ENCODE measurements around the gene NAA25.
"Not testable (repeated sequence)": the region's sequence is repeated elsewhere in the genome, so short reads cannot be mapped to it uniquely, and the experiment has no call there.

NAA25 gene

DNA sequence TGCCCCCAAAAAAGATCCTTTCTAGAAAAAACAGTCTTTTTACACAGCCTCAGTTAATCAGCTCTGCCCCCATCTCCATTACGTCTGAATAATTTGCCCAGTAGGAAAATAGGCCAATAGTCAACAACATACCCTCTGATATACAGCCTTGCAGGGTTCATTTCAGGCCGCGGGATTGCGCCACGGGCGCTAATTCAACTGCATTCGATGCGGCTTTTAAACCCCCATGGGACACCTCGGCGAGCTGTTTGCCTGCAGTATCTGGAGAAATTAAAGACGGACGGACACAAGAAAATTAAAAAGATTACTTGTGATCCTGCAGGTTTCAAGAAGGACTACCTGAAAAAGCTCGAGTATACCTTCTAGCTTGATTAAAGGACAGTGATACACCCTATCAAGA, 59.2 kb downstream of the NAA25 start:
- no peak for DNase-seq

DNA sequence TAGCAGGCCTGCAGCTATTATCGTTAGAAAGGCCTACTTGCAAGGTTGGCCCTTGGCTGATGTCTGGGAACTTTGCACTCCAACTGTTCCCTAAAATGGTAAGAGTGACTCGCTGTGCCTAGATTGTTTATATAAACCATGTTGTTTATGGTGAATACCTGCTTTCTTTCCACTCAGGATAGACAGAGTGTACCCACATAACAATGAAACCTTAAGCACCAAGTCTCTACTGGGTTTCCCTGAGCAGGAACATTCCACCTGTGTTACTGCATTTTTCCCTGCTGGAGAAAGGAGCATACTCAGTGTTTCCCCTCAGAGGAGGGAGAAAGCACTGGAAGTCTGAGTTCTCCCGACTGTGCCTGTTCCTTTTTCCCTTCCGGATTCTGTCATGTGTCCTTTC, 62.6 kb downstream of the NAA25 start:
- no peak for DNase-seq

- not testable (repeated sequence) for DNase-seq
Measured at GRCh38 chr12:112036614-112037013, 72.0 kb downstream of the NAA25 start.

- no peak for DNase-seq
Measured at GRCh38 chr12:112035219-112035785, 73.3 kb downstream of the NAA25 start.

- DNase-seq = no peak
Measured at GRCh38 chr12:112032292-112032691, 76.3 kb downstream of the NAA25 start.

DNA sequence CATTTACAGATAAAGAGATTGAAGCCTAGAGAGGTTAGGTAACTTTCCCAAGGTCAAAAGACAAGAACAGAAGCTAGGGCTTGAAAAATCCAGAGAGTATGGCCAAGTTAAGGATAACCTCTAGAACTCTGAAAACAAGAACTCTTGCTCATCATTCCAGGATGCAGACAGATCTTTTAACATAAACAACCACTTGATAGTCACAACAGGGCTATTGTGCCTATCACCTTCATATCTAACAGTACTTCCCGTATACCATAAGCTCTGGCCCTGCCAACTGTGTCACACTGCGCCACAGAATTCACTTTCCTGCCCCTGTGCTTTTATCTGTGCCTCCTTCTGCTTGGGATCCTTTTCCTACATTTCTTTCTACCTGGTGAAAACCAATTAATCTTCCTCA, 77.1 kb downstream of the NAA25 start:
- no peak for DNase-seq

- no peak for DNase-seq
Measured at GRCh38 chr12:112029301-112029700, 79.3 kb downstream of the NAA25 start.

GRCh38 chr12:112025808-112026375, 82.7 kb downstream of the NAA25 start:
- no peak for DNase-seq

GRCh38 chr12:112023759-112024396, 84.7 kb downstream of the NAA25 start:
- peak in 1 of 2 experiments; percentile 10 for DNase-seq

GRCh38 chr12:112022241-112023016, 86.2 kb downstream of the NAA25 start:
- no peak for DNase-seq

DNA sequence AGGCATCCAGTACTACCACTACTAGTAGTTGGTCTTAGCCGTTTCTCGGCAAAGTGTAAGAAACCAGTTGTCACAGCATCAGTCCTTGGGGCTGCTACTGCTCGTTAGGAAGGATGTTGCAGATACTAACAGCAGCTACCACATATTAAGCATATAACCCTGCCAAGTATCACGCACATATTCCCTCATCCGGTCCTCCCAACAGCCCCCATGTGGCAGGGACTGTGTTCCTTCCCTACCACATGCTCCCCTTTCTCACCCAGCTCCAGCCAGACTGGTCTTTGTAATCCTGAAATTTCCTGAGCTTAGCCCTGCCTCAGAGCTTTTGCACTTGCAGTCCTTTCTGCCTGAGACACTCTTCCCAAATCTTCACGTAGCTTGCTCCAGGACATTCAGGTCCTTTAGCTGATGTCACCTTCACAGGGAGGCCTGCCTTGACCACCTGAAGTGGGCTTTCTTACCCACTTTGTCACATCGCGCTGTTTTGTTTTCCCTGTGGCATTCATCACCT, 87.6 kb downstream of the NAA25 start:
- DNase-seq = no peak

GRCh38 chr12:112018571-112019237, 89.9 kb downstream of the NAA25 start:
- no peak for DNase-seq

GRCh38 chr12:112017041-112017440, 91.5 kb downstream of the NAA25 start:
- DNase-seq = no peak

DNA sequence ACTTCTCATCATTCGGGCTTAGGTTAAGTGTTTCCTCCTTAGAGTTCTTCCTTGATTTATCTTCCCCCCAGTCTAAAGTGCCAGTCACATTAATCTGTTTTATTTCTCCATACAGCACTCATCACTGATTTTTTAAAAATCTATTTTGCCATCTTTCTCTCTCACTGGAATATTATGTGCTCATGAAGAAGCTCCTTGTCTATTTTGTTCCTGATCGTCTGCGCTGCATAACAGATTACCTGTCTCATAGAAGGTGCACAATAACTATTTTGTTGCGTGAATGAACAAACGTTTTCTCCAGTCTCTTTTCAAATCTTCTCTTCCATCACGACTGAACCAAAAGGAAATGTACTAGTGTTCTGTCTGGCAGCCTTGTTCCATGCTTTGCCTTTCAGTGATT, 92.6 kb downstream of the NAA25 start:
- DNase-seq = no peak

GRCh38 chr12:112013601-112014402, 94.8 kb downstream of the NAA25 start:
- DNase-seq = peak; percentile 50 to 87

DNA sequence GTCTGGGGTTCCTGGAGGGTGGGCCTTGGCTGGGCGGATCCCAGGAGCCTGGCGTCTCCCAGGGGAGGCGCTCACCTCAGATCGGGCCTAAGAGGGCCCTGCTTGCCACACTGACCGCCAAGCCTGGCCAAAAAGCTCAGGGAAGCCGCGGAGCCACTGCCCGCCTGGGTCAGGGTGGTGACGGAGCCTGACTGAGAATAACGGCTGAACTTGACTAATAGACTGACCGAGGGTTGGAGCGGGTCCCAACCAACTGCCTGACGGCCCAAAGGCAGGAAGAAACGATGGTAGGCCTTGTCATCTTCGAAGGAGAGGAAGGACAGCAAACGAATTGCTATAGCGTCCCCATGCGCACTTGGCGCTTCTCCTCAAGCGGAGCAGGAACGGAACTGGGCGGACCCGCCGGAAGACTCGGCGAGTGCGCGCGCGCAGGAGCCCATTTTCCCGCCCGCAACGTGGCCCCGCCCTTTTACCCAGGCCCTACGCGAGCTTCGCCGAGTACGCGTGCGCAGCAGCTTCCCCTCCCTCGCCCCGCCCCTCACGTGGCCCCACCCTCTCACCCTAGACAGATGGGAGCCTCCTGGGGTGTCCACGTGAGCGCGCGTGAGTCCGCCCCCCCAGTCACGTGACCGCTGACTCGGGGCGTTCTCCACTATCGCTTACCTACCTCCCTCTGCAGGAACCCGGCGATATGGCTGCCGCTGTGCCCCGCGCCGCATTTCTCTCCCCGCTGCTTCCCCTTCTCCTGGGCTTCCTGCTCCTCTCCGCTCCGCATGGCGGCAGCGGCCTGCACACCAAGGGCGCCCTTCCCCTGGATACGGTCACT, 95.6 kb downstream of the NAA25 start, which contains the start of the genes ERP29 and TMEM116:
TSS of gene ERP29 (plus strand) at position 652 of the 826 bp plus-strand sequence. CDS start at position 692, 40 bp downstream.
TSS of gene TMEM116 (minus strand) at position 391 of the 826 bp plus-strand sequence. CDS start 7,895 bp downstream, outside the sequence.
- DNase-seq = peak; percentile 97 to 99

GRCh38 chr12:112011685-112012084, 96.9 kb downstream of the NAA25 start:
- no peak for DNase-seq

DNA sequence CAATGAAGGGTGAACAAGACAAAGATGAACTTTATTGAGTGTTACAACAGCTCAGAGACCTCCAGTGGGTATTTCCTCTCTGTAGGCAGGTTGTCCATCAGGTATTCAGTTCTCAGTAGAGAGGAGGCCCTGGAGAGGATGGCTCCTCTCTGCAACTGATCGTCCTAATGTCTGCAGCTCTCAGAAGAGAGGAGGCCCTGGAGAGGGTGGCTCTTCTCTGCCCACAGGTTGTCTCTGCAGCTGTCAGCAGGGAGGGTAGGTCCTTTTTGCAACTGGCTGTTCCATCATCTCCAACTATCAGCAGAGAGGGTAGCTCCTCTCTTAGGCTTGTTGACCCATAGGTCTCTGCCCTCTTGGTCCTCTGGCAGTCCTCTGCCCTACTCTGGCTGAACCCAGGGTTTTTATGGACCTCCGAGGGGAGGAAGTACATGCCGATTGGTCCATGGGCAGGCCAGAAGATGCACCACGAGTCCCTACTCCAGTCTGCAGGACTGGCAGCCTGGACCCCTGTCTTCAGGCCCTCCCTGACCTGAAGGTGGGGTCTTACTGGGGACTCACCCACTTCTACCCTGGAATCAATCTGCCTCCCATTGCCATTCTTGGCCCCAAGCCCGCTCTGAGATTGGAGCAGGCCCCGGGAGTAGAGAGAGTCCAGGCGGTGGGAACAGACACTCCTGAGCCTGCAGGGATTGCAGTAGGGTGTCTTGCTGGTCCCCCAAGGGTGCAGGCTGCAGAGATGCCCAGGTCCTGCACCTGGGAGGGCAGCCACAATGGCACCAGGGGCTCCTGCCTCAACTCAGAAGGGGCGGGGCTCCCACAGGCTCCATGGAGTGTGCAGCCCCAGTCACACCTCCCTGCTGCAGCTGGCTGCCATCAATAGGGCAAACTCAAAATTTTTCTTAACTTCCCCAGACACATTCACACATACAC, 97.9 kb downstream of the NAA25 start:
- DNase-seq = no peak

- not testable (repeated sequence) for DNase-seq
Measured at GRCh38 chr12:112009596-112009995, 99.0 kb downstream of the NAA25 start.

DNA sequence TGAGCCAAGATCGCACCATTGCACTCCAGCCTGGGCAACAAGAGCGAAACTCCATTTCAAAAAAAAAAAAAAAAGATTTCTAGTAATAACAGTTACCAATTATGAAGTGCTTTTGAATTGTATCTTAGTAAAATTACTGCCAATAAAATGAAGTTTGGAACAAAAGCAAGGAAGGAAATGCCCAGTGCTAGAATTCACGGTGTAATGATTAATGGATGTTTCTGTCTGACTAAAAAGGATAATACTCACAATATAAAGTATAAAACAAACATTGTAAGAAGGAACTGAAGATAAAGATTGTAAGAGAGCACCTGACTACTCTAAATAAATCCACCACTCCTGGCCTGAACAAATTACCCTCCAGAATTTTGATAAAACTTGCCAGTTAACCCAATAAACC, 99.7 kb downstream of the NAA25 start:
- DNase-seq = no peak
